Muscle layer of duodenum (tissue), 2 donors: ENCODE measurements around the gene SULT1A2.
"Not testable (repeated sequence)": the region's sequence is repeated elsewhere in the genome, so short reads cannot be mapped to it uniquely, and the experiment has no call there.

ENCODE experiments used
- H3K27ac ChIP-seq: one replicate; pipeline ENCODE4 v1.7.0; 2013; ENCODE audit warnings: mild to moderate bottlenecking, low read length
- H3K27me3 ChIP-seq: one replicate; pipeline ENCODE4 v1.7.0; 2013; ENCODE audit warnings: low read depth, mild to moderate bottlenecking, control low read depth, low read length
- H3K36me3 ChIP-seq, 2 donors: one replicate each; pipeline ENCODE4 v1.7.0; 2013; ENCODE audit warnings: low read length in 2 of 2, control low read depth in 1 of 2, mild to moderate bottlenecking in 1 of 2; ENCODE audit not compliant: insufficient read depth in 2 of 2, control insufficient read depth in 1 of 2
- H3K4me1 ChIP-seq, 2 donors: one replicate each; pipeline ENCODE4 v1.7.0; 2013; ENCODE audit warnings: low read length in 2 of 2, mild to moderate bottlenecking in 2 of 2, control low read depth in 1 of 2, moderate library complexity in 1 of 2; ENCODE audit not compliant: insufficient read depth in 2 of 2, control insufficient read depth in 1 of 2
- H3K4me3 ChIP-seq, 2 donors: one replicate each; pipeline ENCODE4 v1.7.0; 2013; ENCODE audit warnings: low read length in 2 of 2, low read depth in 1 of 2, mild to moderate bottlenecking in 1 of 2
- H3K9me3 ChIP-seq, 2 donors: one replicate each; pipeline ENCODE4 v1.7.0; 2013; ENCODE audit warnings: low read length in 2 of 2, control low read depth in 1 of 2, mild to moderate bottlenecking in 1 of 2; ENCODE audit not compliant: control insufficient read depth in 1 of 2
- donor health status: healthy.

Gene SULT1A2

DNA sequence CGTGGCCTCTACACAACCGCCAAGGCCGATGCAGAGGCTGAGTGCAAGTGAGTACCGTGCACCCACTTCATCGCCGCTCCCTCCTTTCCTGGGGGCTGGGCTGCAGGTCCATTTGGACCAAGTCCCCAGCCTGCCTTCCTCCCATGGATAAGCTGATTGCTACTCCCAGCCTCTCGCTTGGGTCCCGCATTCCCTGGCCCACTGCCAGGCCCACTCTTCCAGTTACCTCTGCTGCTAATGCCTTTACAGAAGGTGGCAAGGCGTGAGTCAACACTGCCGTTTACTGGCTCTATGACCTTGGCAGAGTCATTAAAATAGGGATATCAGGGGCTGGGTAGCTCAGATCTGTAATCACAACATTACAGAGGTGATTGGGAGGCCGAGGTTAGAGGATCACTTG lies 11.2 kb downstream of the SULT1A2 start:
- Histone ChIP-seq H3K4me3 (no peak overlapping the region), H3K4me1 (no peaks in the 10 kb centered on the region), H3K27ac (no peak overlapping the region), H3K9me3 (no peaks in the 10 kb centered on the region), H3K36me3 (peaks cover 32 to 82% of the 10 kb centered on the region in 2 donors), H3K27me3 (no peaks in the 10 kb centered on the region)

DNA sequence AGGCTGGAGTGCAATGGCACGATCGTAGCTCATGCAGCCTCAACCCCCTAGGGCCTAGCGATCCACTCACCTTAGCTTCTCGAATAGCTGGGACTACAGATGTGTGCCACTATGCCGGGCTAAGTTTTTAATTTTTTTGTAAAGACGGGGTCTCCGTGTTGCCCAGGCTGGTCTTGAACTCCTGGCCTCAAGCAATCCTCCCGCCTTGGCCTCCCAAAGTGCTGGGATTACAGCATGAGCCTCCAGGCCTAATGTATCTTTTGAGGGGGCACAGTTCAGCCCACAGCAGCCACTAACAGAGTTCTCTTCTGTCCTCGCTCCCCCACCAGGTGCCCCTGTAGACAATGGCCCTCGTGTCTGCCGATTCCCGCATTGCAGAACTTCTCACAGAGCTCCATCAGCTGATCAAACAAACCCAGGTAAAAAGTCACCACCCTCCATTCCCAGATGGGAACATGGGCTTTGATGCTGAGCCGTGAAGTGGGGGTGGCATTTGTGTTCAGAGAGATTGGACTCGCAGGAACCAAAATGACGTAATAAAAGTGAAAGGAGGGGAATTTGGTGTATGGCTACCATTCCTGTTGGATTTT lies 16.0 kb downstream of the SULT1A2 start:
- H3K4me3 ChIP-seq = no peak overlapping the region
- no peaks in the 10 kb centered on the region for H3K4me1 ChIP-seq
- no peaks in the 10 kb centered on the region for H3K27me3 ChIP-seq
- H3K27ac ChIP-seq = no peak overlapping the region
- H3K36me3 ChIP-seq = peaks cover 21 to 43% of the 10 kb centered on the region in 2 donors
- H3K9me3 ChIP-seq = no peaks in the 10 kb centered on the region

DNA sequence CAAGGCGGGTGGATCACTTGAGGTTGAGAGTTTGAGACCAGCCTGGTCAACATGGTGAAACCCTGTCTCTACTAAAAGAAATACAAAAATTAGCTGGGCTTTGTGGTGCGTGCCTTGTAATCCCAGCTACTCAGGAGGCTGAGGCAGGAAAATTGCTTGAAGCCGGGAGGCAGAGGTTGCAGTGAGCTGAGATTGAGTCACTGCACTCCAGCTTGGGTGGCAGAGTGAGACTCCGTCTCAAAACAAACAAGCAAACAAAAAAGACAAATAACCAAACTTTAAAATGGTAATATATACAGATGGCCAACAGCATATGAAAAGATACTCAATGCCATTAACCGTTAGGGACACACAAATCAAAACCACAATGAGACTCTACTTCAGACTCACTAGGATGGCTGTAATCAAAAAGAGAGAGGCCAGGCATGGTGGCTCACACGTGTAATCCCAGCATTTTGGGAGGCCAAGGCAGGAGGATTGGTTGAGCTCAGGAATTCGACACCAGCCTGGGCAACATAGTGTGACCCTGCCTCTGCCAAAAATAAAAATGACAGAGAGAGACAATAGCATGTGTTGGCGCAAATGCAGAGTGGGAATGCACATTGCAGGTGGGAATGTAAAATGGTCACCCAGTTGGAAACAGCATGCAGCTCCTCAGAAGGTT lies 21.3 kb downstream of the SULT1A2 start:
- Histone ChIP-seq H3K4me1 (peaks cover 9 to 19% of the 10 kb centered on the region in 2 donors), H3K9me3 (no peaks in the 10 kb centered on the region), H3K36me3 (no peaks in the 10 kb centered on the region), H3K27ac (no peak overlapping the region), H3K4me3 (no peak overlapping the region), H3K27me3 (no peaks in the 10 kb centered on the region)

DNA sequence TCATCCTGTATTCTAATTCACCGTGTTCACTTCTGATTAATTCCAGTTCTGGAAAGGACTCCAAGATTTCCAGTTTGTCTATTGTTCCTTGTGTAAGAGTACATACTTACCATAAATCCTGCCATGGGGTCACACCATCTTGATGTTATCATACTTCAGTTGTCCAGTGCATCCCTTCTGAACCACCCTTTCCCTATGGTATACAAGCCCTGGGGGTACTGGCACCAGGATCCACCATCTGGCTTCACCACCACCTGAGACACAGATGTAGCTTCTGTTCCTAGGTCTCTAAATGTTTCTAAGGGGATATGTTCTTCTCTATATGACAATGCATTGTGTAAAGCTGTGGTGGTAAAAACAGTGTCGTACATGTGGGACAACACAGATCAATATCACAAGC lies 21.9 kb downstream of the SULT1A2 start:
- Histone ChIP-seq H3K27me3 (no peaks in the 10 kb centered on the region), H3K36me3 (no peaks in the 10 kb centered on the region), H3K4me3 (no peak overlapping the region), H3K9me3 (no peaks in the 10 kb centered on the region), H3K4me1 (peaks cover 9 to 19% of the 10 kb centered on the region in 2 donors), H3K27ac (no peak overlapping the region)

DNA sequence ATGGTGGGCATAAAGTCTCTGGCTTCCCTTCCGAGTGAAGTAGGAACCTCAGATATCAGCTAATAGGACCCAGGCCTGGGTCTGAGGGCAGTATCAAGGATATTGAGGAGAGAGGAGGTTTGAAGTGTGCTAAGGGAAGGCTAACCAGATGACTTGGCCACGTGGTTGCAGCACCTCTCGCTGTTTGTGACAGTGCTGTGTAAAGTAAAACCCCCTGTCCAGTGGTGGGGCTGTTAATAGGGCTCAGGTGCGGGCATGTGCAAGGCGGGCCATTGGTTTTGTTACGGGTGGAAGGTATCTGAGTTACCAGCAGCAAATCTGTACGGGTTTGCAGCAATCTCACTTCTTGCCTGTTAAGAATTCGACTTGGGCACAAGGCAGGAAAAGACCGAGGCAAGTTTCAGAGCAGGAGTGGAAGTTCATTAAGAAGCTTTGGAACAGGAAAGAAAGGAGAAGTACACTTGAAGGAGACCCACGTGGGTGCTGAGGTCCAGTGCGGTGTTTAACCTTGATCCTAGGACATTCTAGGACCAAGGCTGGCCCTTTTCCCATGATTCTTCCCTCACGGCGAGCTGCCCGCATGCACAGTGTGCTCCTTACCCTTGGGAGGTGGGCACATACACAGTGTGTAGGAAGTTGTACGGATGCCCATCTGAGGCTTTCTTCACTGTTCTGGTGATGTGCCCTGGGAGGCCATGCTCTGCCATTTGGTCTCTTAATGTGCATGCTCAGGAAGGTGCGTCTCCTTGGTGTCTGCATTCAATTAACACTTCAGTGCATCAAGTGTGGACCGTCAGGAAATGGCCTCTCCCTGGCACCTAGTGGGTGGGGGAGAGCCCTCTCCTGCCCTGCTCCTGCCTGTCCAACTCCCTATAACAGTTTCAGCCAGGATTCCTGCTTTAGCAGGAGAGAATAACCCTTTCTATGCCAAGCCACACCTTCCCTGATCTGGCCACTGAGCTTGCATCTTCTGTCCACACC lies 22.8 kb downstream of the SULT1A2 start:
- Histone ChIP-seq H3K4me3 (no peak overlapping the region), H3K27ac (no peak overlapping the region), H3K4me1 (peaks cover 9 to 19% of the 10 kb centered on the region in 2 donors), H3K27me3 (no peaks in the 10 kb centered on the region), H3K9me3 (no peaks in the 10 kb centered on the region), H3K36me3 (no peaks in the 10 kb centered on the region)

DNA sequence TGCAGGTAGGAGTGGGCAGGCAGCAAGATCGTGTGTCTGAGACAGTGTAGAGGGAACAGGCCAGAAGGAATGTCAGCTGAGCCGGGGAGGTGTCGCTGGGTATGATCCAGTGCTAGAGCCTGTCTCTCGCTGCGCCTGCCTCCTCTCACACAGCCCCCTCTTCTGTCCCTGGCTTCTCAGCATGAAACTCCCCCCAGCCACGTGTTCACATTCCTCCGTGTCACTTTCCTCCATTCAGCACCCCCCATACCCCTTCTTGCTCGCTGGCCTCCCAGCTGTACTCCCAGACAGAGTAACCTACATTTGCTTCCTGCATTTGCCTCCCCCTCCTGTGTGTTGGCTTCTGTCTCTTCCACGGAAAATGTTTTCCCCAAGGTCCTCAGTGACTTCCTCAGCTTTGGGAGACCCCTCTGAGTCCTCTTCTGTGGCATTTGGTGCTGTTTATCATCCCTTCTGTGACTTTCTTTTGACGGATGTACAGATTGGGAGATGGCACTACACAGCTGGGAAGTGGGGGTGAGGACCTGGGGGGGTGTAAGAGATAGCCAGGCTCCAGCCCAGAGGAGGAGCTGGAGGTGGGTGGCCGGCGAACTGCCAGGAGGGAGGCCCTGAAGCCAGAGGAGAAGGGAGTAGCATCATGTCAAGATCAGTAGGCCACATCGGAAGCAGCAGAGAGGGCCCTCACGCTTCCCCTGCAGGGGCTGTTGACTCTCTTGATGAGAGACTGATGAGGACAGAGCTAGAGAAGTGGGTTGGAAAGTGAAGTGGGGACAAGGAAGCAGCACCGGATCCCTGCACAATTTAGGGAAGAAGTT lies 23.9 kb downstream of the SULT1A2 start:
- no peak overlapping the region for H3K4me3 ChIP-seq
- peak overlapping the region; percentile 31 for H3K27ac ChIP-seq
- no peaks in the 10 kb centered on the region for H3K27me3 ChIP-seq
- H3K36me3 ChIP-seq = no peaks in the 10 kb centered on the region
- peaks cover 9 to 19% of the 10 kb centered on the region in 2 donors for H3K4me1 ChIP-seq
- no peaks in the 10 kb centered on the region for H3K9me3 ChIP-seq

DNA sequence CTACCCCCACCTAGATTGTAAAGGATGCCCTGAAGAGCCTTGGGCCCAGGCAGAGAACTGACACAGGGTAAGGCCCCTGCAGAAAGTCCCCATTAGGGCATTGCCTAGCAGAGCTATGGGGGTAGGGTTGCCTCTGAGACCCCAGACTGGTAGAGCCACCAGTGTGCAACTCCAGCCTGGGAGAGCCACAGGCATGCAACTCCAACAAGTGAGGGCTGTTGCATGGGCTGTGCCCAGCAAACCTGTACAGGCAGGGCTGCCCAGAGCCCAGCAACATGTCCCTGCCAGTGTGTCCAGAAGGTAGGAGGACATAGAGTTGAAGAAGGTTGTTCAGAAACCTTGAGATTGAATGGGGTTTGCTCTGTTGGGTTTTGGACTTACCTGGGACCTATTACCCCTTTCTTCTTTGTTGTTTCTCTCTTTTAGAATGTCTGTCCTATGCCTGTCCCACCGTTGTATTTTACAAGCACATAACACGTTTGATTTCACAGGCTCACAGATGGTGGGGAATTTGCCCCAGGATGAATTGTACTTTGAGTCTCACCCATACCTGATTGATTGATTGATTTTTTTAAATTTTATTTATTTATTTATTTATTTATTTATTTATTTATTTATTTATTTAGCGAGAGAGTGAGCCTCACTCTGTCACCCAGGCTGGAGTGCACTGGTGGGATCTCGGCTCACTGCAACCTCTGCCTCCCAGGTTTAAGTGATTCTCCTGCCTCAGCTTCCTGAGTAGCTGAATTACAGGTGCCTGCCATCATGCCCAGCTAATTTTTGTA lies 26.7 kb downstream of the SULT1A2 start:
- Histone ChIP-seq H3K27ac (no peak overlapping the region), H3K36me3 (peaks cover 0 to 10% of the 10 kb centered on the region in 2 donors)

DNA sequence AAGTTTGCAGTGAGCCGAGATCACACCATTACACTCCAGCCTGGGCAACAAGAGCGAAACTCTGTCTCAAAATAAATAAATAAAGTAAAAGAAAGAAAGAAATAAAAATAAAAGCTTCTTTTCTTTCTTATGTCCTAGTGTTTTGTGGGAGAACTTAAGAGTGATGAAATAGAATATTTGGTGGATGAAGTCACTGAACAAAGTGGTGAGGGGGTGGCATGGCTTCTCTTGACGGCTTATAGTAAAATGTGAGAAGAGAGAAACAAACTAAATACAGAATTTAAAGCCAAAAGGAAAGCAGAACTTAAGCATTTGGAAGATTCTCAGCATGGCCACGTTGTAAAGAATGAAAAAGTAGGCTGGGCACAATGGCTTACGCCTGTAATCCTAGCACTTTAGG lies 27.8 kb downstream of the SULT1A2 start:
- Histone ChIP-seq H3K36me3 (peaks cover 0 to 13% of the 10 kb centered on the region in 2 donors), H3K4me1 (peaks cover 9 to 19% of the 10 kb centered on the region in 2 donors)

More for the DNA sequence above, 26.7 kb downstream of the SULT1A2 start:
- H3K4me3 ChIP-seq = no peak overlapping the region
- H3K9me3 ChIP-seq = peaks cover 0 to 6% of the 10 kb centered on the region in 2 donors
- H3K4me1 ChIP-seq = peaks cover 9 to 19% of the 10 kb centered on the region in 2 donors
- H3K27me3 ChIP-seq = no peaks in the 10 kb centered on the region

DNA sequence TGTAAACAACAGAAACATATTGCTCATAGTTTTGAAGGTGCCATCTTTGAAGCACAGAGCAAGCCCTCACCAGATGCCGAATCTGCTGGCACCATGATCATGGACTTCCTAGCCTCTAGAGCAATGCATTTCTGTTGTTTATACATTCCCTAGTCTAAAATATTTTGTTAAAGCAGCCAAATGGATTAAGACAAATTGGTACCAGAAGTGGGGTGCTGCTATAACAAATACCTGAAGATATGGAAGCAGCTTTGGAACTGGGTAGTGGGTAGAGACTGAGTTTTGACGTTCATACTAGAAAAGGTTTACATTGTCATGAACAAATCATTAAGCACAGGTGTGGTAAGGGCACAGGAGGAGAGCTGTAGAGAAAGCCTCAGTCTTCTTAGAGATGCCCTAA lies 29.6 kb downstream of the SULT1A2 start:
- Histone ChIP-seq H3K4me1 (peaks cover 0 to 3% of the 10 kb centered on the region in 2 donors), H3K9me3 (peaks cover 0 to 6% of the 10 kb centered on the region in 2 donors), H3K27me3 (no peaks in the 10 kb centered on the region), H3K4me3 (no peak overlapping the region), H3K27ac (no peak overlapping the region), H3K36me3 (peaks cover 0 to 13% of the 10 kb centered on the region in 2 donors)

More for the DNA sequence above, 27.8 kb downstream of the SULT1A2 start:
- Histone ChIP-seq H3K27me3 (no peaks in the 10 kb centered on the region), H3K27ac (no peak overlapping the region), H3K4me3 (no peak overlapping the region), H3K9me3 (peaks cover 0 to 6% of the 10 kb centered on the region in 2 donors)

DNA sequence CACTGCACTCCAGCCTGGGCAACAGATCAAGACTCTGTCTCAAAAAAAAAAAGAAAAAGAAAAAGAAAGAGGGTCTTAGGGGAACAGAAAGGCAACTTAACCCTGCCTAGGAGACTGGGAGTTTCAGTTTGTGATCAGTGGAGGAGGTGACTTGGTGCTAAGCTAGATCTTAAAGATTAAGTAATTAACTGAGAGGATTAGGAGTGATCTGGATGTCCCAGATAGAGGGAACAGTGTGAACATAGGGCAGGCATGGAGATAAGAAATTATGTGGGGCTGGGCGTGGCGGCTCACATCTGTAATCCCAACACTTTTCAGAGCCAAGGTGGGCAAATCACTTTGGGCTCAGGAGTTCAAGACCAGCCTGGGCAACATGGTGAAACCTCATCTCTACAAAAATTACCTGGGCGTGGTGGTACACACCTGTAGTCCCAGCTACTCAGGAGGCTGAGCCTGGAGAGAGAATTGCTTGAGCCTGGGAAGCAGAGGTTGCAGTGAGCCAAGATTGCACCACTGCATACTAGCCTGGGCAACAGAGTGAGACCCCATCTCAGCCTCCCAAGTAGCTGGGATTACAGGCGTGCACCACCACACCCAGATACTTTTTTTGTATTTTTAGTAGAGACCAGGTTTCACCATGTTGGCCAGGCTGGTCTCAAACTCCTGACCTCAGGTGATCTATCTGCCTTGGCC lies 30.5 kb downstream of the SULT1A2 start:
- not testable (repeated sequence) for H3K4me3 ChIP-seq, H3K27me3 ChIP-seq, H3K27ac ChIP-seq, H3K9me3 ChIP-seq, H3K4me1 ChIP-seq
- H3K36me3 ChIP-seq = peaks cover 0 to 13% of the 10 kb centered on the region in 2 donors
